ENCODE results near the gene CXorf38. TPM values are rescaled to one million over a fixed set of nuclear protein-coding genes. Genes with fewer than 3 reads are reported as not detected.
A peak's percentile ranks its signal among the peaks of the same experiment; 100 is the strongest.

The CXorf38 gene
- total RNA-seq, 1 experiment from 2014 or later, result 10.5 TPM

- no peak for DNase-seq
- Histone ChIP-seq H2BK20ac (ENCODE audit: low read depth, low read length, poor library complexity, severe bottlenecking) (no peak overlapping the region), H3K14ac (ENCODE audit: insufficient read depth, low read length) (no peak overlapping the region), H2AFZ (ENCODE audit: low read length) (no peak overlapping the region), H3K56ac (ENCODE audit: insufficient read length, low read depth, low read length) (no peak overlapping the region), H2AK5ac (ENCODE audit: insufficient read length, low read length) (no peak overlapping the region), H3K18ac (ENCODE audit: insufficient read length, low read depth, low read length) (no peak overlapping the region), H3K23ac (ENCODE audit: insufficient read length, low read depth, low read length) (no peak overlapping the region), H3K4me2 (ENCODE audit: insufficient read depth, insufficient read length, low read length) (no peak overlapping the region), H3K4ac (ENCODE audit: low read depth, low read length) (no peak overlapping the region), H4K8ac (replicated peaks; ENCODE audit: insufficient read length, low read depth, low read length) (no peak overlapping the region), H3K27ac (ENCODE audit: insufficient read length, low read depth, low read length) (no peak overlapping the region), H3K27me3 (ENCODE audit: insufficient read depth, low read length) (no peaks in the 10 kb centered on the region), H3K23me2 (ENCODE audit: insufficient read length, low read depth, low read length, poor library complexity, severe bottlenecking) (no peaks in the 10 kb centered on the region), H2BK120ac (ENCODE audit: low read depth, low read length, poor library complexity, severe bottlenecking) (no peak overlapping the region), H3K9me3 (ENCODE audit: control insufficient read depth, low read depth, low read length) (no peaks in the 10 kb centered on the region), H3T11ph (ENCODE audit: low read length) (no peak overlapping the region), H3K79me1 (ENCODE audit: insufficient read depth, low read depth, low read length, poor library complexity, severe bottlenecking) (no peaks in the 10 kb centered on the region), H4K5ac (ENCODE audit: insufficient read length, low read depth, low read length) (no peak overlapping the region), H2BK12ac (ENCODE audit: insufficient read length, low read depth, low read length) (no peak overlapping the region), H4K91ac (ENCODE audit: insufficient read length, low read depth, low read length) (no peak overlapping the region), H4K20me1 (ENCODE audit: control insufficient read depth, insufficient read depth, insufficient read length) (no peaks in the 10 kb centered on the region), H2BK15ac (ENCODE audit: low read depth, low read length) (no peak overlapping the region), H2BK5ac (ENCODE audit: insufficient read length, low read length) (no peak overlapping the region), H3K4me1 (ENCODE audit: insufficient read depth, low read length) (no peaks in the 10 kb centered on the region), H3K9ac (ENCODE audit: extremely low read depth, insufficient read length, low read length) (no peak overlapping the region), H3K79me2 (ENCODE audit: insufficient read depth, low read length) (no peaks in the 10 kb centered on the region)
- Mint-ChIP-seq H3K4me3 (no peak overlapping the region), H3K27ac (peak overlapping the region in 1 of 3 experiments; percentile 67; a peak in 1 of 7 replicates), H3K4me1 (no peaks in the 10 kb centered on the region; a peak in 1 of 4 replicates), H3K9me3 (peaks cover 49 to 59% of the 10 kb centered on the region in 2 experiments), H3K27me3 (ENCODE audit: low read depth) (no peaks in the 10 kb centered on the region), H3K36me3 (ENCODE audit: insufficient read depth in 1 of 3, low read depth in 3 of 3) (peaks cover 41 to 88% (median 64%) of the 10 kb centered on the region in 3 experiments)
- TF ChIP-seq, protein P1, sequence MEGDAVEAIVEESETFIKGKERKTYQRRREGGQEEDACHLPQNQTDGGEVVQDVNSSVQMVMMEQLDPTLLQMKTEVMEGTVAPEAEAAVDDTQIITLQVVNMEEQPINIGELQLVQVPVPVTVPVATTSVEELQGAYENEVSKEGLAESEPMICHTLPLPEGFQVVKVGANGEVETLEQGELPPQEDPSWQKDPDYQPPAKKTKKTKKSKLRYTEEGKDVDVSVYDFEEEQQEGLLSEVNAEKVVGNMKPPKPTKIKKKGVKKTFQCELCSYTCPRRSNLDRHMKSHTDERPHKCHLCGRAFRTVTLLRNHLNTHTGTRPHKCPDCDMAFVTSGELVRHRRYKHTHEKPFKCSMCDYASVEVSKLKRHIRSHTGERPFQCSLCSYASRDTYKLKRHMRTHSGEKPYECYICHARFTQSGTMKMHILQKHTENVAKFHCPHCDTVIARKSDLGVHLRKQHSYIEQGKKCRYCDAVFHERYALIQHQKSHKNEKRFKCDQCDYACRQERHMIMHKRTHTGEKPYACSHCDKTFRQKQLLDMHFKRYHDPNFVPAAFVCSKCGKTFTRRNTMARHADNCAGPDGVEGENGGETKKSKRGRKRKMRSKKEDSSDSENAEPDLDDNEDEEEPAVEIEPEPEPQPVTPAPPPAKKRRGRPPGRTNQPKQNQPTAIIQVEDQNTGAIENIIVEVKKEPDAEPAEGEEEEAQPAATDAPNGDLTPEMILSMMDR (conservative IDR thresholded peaks at IDR 0.05), result no peak
- WGBS (ENCODE audit: extremely low coverage, insufficient read length, low lambda C conversion rate), result no CpG with 5 or more reads among the region's 6 CpGs
Observed at GRCh38 chrX:40671126-40671525, 23.8 kb upstream of the CXorf38 start.
